MV-4-11 (cell line): Measurements from ENCODE around the gene SS18L1.

Source experiments
- DNase-seq: peaks from one replicate; lab custom pipeline; 2025; lab: John Stamatoyannopoulos, UW

Gene SS18L1

GRCh38 chr20:62119591-62120364, 23.8 kb upstream of the SS18L1 start:
- DNase-seq: no peak

- no peak for DNase-seq
Measured at GRCh38 chr20:62120365-62120762, 23.2 kb upstream of the SS18L1 start.

GRCh38 chr20:62120990-62121775, 22.4 kb upstream of the SS18L1 start:
- DNase-seq: peak; percentile 85

- peak; percentile 92 for DNase-seq
Measured at GRCh38 chr20:62121776-62122653, 21.6 kb upstream of the SS18L1 start, which contains the start of gene LSM14B. Gene LSM14B (plus strand): TSS chr20:62122475. CDS start chr20:62122667, 192 bp downstream.

GRCh38 chr20:62122654-62123449, 20.7 kb upstream of the SS18L1 start:
- no peak for DNase-seq

GRCh38 chr20:62123450-62124118, 20.0 kb upstream of the SS18L1 start:
- DNase-seq: no peak

GRCh38 chr20:62126141-62126540, 17.4 kb upstream of the SS18L1 start:
- no peak for DNase-seq

GRCh38 chr20:62127799-62128198, 15.8 kb upstream of the SS18L1 start:
- no peak for DNase-seq

GRCh38 chr20:62128502-62128901, 15.1 kb upstream of the SS18L1 start:
- no peak for DNase-seq

- DNase-seq: no peak
Measured at GRCh38 chr20:62129731-62130531, 13.6 kb upstream of the SS18L1 start.

GRCh38 chr20:62131560-62132320, 11.8 kb upstream of the SS18L1 start:
- DNase-seq: no peak

- peak; percentile 62 for DNase-seq
Measured at GRCh38 chr20:62132421-62132820, 11.1 kb upstream of the SS18L1 start.

- DNase-seq: peak; percentile 22
Measured at GRCh38 chr20:62133051-62133845, 10.3 kb upstream of the SS18L1 start.

GRCh38 chr20:62133864-62134263, 9.7 kb upstream of the SS18L1 start:
- no peak for DNase-seq

GRCh38 chr20:62134735-62135231, 8.8 kb upstream of the SS18L1 start:
- DNase-seq: no peak

- DNase-seq: no peak
Measured at GRCh38 chr20:62135573-62136266, 7.8 kb upstream of the SS18L1 start.

GRCh38 chr20:62136283-62137091, 7.1 kb upstream of the SS18L1 start:
- DNase-seq: peak; percentile 71
